Measurements from ENCODE around the gene STYXL2.
A peak's percentile ranks its signal among the peaks of the same experiment; 100 is the strongest.

Gene STYXL2

DNA sequence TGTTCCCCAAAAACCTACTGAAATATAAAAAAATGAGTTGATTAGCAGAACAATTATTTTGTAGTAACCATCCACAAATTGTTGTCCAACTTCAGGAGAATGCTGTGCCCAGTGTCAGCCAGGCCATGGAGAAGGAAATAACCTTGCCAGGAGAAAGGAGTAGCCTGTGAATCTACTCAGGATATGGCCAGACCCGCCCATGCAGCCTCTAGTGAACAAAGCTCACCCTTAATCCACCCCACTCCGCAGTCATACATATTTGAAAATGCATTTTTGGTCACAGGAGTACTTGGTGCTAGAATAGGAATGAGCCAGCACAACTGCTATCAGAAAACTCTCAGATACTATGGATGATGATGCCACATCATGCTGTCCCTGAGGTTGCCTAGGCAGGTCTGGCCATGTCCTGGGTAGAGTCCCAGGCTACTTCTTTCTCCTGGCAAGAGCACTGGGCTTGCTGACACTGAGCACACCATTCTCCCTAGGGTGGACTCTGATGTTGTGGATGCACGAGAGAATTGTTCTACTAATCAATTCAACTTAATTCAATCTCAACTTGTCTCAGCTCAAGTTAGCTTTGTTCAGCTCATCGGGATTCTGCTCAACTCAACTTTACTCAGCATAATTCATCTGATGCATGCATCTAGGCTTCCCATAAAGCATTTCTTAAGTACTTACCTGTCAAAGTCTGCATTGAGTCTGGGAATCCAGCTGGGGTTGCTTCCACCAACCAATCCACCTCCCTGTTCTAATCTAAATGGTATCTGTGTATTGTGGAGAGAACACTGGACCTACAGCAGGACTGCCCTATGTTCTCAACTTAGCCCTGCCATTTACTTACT lies 18.2 kb downstream of the STYXL2 start:
- no peak for DNase-seq

DNA sequence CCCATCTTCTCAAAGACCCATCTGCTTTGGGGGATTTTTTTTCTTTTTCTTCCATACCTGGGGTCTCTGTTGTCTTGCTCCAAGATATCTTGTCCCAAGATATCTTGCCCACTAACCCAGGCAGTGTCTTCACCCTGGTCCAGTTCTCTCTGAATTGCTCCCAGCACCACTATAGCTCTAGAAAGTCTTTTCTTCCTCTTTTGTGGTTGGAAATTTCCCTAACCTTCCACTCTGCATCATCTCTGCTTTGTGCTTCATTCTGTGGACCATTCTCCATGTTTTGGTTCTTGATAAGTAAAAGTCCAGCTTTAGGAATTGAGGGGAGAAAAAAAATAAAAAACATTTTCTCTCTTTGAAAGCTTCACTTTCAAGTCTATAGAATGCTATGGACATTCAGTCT lies 20.9 kb downstream of the STYXL2 start:
- no peak for DNase-seq

DNA sequence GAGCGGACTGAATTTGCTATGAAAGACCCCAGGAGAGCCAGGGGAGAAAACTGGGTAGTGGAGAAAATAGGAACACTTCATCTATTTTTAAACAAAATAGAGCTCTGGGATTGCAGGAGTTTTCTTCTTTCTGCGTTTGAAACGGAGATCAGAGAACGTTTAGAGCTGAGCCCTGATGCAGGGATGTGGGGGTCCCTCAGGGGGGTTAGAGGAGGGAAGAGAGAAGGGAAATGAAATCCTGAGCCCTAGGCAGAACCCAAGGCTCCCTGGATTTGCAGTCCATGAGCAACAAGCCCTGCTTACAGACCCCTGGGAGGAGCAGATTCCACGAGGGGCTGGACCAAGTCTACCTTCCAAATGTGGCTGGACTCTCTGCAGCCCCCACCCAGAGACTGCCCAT lies 21.8 kb downstream of the STYXL2 start:
- no peak for DNase-seq

DNA sequence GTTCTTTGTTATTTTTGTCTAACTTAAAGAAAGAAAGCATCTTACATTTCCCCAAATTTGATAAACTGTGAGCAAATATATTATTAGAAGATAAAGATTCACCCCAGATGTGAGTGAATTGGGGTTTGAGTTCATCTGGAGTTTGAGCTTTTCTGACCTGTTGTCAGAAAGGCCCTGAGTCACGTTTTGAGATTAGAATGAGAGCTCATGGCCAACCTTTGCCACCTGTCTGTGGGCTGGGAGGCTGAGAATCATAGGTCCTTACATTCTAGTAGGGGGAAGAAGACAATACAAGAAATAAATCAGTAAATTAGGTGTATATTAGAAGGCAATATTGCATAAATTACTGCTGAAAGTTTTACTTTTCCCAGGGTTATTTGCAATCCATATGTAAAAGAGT lies 22.3 kb downstream of the STYXL2 start:
- DNase-seq: no peak

DNA sequence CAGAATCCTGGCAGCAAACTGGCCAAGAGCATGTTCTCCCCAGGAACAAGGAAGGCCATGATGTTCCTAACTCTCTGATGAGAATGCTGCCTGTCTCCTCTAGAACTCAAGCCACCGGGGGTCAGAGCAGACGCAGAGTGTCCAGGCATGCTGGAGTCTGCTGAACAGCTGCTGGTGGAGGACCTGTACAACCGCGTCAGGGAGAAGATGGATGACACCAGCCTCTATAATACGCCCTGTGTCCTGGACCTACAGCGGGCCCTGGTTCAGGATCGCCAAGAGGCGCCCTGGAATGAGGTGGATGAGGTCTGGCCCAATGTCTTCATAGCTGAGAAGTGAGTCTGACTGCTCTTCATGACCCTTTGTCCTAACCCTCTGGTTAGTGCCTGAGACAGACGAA lies 23.4 kb downstream of the STYXL2 start:
- DNase-seq: no peak

DNA sequence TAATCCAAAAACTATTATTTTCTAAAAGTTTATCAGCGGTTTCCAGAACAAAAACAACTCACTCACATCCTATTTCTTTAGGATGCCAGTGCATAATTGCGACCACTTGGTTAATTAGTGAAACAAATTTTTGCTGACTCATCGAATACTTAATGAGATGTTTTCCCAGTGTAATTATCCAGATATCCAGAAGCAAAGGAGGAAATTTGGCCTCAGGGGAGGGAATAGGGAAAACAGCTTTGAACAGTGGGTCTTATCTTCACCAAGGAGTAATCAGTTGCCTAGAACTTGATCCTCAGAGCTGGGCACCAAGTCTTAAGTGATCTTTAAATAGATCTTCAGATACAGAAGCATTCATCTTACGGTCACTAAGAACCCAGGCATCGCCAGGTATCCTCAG lies 24.3 kb downstream of the STYXL2 start:
- DNase-seq: no peak

DNA sequence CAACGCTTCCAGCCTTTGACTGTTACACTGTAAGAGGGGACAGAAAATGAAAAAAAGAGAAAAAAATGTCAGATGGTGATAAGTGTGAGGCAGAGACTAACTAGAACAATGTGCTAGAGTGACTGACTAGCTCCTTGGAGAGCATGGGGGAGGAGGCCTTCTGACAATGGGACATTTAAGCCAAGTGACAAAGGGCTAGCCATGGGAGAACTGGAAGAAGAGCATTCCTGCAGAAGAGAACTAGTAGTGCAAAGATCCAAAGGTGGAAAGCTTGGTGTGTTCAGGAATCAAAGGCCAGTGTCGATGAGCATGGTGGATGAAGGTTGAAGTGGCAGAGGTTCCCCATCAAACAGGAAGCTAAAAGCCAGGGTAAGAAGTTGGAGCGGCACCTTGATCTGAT lies 25.8 kb downstream of the STYXL2 start:
- DNase-seq: no peak

DNA sequence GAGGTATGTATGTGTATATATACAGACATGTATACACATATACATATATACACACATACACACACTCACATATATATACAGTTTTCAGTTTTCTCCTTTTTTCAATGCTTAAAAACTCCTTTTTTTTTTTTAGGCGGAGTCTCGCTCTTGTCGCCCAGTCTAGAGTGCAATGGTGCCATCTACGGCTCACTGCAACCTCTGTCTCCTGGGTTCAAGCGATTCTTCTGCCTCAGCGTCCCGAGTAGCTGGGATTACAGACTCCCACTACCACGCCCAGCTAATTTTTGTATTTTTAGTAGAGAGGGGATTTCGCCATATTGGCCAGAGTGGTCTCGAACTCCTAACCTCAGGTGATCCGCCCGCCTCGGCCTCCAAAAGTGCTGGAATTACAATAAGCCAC lies 27.0 kb downstream of the STYXL2 start:
- no peak for DNase-seq

DNA sequence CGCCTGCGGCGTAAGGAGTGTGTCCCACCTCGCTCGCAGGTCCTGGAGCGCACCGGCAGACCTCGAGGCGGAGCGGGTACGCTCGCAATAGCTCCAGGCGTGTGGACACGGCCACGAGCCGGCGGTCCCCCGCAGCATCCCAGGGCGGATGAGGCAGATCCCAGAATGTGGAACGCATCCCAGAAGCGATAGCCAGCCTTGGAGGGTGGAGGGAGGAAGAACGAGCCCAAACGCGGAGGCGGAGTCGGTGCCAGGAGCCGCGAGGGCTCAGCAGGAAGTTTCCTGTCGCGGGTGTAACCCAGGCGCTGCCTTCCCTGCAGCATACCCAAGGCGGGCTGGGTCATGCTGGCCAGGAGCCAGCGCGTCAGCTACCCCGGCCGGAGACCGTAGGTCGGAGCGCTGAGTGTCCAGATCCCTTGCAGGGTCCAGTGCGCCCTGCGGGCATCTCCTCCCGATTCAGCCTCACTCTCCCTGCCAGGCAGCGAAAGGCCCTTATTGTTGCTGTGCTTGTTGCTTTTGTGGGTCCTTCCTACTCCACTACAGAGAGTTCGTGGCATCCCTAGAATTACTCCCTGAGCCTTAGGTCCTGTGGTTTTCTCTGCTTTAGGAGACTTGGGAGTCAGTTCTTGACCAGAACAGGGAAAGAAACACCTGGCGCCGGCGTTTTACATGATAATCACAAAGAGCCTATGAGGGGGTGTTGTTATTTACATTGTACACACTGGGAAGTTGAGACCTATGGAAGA lies 27.7 kb downstream of the STYXL2 start:
- DNase-seq: peak; percentile 62

DNA sequence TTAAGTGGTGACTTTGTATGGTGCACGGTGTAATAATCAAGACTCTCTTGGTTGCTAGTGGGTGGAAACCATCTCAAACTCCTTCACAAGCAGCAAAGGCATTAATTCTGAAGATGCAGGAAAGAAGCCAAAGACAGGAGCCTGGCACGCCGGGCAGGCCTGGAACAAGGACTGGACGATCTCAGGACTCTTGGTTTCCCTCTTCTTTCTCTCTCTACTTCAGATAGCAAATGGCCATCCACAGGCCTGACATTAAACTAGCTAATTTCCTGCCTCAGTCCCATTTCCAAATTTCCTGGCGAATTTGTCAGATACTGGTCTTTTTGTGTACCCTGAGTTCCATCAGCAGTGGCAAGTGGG lies 28.2 kb downstream of the STYXL2 start:
- DNase-seq: no peak

DNA sequence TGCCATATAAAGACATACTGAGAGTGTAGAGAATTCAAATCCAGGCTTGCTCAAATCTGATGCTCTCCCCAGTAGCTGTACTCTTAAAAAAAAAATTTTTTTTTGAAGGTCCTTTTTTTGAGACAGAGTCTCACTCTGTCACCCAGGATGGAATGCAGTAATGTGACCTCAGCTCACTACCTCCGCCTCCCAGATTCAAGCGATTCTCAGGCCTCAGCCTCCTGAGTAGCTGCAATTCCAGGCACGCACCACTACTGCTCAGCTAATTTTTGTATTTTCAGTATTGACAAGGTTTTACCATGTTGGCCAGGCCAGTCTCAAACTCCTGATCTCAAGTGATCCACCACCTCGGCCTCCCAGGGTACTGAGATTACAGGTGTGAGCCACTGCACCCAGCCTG lies 28.7 kb downstream of the STYXL2 start:
- no peak for DNase-seq

DNA sequence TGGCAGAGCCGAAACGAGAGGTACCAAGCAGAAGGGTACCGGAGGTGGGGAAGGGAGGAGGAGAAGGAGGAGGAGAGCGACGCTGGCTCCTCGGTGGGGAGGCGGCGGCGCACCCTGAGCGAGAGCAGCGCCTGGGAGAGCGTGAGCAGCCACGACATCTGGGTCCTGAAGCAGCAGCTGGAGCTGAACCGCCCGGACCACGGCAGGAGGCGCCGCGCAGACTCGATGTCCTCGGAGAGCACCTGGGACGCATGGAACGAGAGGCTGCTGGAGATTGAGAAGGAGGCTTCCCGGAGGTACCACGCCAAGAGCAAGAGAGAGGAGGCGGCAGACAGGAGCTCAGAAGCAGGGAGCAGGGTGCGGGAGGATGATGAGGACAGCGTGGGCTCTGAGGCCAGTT lies 32.4 kb downstream of the STYXL2 start:
- DNase-seq: no peak

DNA sequence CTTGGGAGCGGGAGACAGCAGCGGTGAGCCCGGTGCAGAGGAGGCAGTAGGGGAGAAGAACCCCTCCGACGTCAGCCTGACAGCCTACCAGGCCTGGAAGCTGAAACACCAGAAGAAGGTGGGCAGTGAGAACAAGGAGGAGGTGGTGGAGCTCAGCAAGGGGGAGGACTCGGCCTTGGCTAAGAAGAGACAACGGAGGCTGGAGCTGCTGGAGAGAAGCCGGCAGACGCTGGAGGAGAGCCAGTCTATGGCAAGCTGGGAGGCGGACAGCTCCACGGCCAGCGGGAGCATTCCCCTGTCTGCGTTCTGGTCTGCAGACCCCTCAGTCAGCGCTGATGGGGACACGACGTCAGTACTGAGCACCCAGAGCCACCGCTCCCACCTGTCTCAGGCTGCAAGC lies 32.9 kb downstream of the STYXL2 start:
- DNase-seq: no peak

DNA sequence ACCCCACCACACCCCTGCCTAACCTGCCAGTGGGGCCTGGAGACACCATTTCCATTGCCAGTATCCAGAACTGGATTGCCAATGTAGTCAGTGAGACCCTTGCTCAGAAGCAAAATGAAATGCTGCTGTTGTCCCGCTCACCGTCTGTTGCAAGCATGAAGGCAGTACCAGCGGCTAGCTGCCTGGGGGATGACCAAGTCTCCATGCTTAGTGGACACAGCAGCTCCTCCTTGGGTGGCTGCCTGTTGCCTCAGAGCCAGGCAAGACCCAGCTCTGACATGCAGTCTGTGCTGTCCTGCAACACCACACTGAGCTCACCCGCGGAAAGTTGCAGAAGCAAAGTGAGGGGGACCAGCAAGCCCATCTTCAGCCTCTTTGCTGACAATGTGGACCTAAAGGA lies 33.4 kb downstream of the STYXL2 start:
- no peak for DNase-seq

DNA sequence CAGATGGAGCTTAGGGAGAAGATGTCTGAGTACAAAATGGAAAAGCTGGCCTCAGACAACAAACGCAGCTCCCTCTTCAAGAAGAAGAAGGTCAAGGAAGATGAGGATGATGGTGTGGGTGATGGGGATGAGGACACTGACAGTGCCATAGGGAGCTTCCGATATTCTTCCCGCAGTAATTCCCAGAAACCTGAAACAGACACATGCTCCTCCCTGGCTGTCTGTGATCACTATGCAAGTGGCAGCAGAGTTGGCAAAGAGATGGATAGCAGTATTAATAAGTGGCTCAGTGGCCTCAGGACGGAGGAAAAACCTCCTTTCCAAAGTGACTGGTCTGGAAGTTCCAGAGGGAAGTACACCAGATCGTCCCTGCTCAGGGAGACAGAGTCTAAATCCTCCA lies 33.8 kb downstream of the STYXL2 start:
- DNase-seq: no peak

DNA sequence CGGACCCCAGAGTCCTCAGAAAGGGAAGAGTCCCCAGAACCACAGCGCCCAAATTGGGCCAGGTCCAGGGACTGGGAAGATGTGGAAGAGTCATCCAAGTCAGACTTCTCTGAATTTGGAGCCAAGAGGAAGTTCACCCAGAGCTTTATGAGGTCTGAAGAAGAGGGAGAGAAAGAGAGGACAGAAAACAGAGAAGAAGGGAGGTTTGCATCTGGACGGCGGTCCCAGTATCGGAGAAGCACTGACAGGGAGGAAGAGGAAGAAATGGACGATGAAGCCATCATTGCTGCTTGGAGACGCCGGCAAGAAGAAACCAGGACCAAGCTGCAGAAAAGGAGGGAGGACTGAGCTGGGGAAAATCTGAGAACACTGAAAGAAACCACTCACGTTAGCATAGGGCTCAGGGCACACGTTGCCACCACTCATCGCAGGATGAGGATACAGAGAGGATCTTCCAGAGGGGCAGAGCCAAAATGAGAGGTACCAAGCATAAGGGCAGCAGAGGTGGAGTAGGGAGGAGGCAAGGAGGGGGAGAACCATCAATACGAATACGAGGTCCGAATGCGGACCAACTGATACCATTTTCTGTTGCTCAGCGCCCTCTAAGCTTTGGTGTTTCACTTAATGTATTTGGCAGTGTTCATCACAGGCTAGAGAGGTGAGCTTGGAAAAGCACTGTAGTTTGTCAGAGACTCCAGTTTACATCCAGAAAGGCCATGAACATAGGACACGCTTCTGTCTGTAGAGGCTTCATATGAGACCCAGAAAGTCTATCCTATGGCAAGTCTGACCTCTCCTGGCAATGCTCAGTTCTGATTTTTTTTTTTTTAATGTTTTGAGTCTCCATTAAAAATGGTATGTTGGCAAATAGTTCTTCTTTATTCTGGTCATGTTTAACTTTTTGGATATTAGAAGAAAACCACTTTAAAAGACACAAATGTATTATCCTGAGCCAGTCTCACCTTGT lies 34.7 kb downstream of the STYXL2 start:
- DNase-seq: no peak

DNA sequence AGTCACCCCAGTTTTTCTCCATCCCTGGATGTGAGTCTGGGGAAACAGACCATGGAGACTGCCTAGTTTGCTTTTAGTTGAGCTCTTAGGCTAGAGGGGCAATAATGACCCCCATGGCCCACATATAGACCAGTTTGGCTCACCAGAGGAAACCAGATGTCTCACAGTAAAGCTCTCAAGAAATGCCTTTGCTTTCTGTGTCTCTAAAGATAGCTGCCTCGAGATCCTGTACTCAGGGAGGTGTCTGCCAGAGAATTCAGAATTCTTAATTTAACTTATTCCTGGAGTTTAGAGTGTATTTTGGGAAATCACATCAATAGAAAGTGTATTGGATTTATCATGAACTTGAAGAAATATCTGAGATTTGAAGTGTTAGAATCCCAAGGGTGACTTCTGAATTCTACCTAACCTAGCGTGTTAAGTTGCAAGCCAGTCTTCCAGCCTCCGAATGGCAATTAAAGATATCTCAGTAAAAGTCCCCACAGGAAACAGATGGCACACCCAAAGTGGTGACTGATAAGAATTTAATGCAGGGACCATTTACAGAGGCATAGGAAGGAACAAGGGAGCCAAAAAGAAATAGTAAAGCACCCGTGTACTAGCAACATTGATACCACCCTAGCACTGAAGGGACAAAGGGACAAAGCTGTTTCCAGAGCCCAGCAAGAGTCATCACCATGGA lies 37.1 kb downstream of the STYXL2 start:
- DNase-seq: no peak

DNA sequence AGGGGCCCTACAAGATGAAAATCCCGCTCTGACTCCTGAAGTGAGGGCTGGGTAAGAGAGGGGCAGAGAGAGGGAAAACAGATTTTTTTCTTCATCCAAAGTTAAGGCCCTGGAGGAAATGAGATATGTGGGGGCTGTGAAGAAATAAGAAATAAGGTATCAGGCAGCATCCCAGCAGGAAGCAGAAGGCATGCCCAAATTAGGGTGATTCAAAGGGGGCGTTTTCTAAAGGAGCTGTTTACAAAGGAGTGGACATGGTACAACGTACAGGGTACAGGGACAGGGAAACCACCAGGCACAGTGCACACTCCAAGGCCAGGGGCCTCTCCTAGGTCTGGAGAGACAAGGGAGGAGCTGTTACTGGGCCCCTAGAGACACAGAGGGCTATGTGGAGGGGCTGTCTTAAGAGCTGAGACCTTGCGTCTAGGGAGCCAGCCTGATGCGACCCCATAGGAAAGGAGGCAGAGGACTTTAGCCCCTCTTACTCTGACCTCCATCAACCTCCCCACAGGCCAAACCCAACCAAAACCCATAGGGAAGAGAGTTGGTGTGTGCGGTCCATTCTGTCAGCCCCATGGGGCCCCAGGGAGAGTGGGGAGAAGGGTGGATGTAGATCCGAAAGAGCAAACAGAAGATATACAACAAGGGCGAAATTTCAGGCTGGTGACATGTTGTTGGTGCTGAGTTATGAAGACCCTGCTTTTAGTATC lies 38.6 kb downstream of the STYXL2 start:
- DNase-seq: no peak

DNA sequence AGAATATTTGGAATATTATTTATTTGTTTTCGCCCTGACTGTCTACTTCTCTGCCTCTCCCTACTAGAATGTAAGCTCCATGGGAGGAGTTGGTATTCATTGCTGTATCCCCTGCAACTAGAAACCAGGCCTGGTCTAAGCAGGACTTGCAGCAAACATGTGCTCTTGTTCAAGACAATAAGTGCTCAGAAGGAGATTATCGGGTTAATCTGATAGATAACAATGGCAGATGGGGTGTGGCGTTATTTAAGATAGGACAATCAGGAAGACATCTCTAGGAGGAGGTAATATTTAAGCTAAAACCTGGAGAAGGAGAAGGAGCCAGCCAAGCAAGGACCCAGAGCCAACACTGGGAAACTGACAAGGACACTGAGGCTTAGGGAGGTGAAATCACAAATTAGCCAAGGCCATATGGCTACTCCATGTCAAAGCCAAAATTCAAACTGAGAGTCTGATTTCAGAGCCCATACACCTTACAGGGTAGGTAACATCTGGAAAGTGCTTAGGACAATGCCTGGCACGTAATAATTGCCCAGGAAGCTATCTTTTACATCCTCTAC lies 41.5 kb downstream of the STYXL2 start:
- DNase-seq: no peak

DNA sequence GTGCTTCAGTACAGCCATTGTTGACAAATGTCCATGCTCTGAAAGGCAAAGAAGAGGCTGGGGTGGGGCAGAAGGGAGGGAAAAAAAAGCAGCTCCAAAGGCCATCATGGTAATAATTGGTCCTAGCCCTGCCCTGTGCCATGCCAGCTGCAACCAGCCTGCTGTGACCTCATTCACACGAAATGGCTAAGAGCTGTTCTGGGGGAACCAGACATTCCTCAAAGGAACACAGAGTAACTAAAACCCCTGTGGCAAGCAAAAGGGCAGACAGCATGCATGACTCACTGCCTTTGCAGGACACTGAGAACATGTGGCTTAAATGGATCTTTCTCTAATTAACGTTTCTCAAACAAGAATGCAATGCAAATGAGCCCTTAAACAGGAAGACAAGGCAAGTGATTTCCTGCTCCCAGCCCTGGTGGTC lies 42.3 kb downstream of the STYXL2 start:
- DNase-seq: no peak

DNA sequence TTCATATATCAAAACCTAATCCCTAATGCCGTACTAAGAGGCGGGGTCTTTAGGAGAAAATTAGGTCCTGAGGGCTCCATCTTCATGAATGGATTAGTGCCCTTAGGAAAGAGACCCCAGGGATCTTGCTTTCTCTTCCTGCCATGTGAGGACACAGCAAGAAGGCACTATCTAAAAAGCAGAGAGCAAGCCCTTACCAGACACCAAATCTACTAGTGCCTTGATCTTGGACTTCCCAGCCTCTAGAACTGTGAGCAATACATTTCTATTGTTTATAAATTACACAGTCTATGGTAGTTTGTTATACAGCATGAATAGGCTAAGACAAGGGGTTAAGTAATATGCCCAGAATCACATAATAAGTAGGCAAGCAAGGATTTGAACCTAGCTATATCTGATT lies 42.9 kb downstream of the STYXL2 start:
- no peak for DNase-seq

DNA sequence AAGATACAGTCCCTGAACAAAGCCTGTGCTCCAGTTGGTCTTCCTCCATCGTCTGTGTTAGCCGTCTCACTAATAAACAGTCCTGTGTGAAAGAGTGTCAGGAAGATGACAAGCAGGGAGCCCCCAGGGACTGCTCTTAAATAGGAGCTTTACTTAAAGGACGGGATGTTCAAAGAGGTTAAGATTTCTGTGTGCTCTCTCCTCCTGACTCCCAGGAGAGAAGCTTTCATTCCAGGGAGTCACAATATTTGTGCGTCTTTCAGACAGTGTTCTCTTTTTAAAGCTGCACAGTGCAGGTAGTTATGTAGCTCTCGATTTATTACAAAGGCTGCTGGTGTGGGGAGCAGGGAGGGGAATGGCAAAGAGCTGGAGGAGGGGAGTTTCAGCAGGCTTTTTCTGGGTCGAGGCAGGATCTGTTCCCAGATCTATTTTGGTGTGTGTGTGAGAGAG lies 43.5 kb downstream of the STYXL2 start:
- no peak for DNase-seq

Data from kidney glomerular epithelial cell (primary cell).